GM23338 (cell line): ENCODE results near the gene DTNB. TPM values are rescaled to one million over a fixed set of nuclear protein-coding genes. Genes with fewer than 3 reads are reported as not detected.

Experiments
- ATAC-seq: fragments of 200-7000 bp; cut with Tn5 transposase; 3 replicates; pipeline ENCODE4 v1.9.1; 2020
- DNase-seq: peaks from one replicate; pipeline ENCODE4 v3.0.0-alpha.2; 2015; ENCODE audit warnings: low spot score
- H2AFZ ChIP-seq: fragments of 200-600 bp; sonication (generic); 2 replicates; pipeline ENCODE4 v1.8.0; 2016; ENCODE audit warnings: antibody characterized with exemption, mild to moderate bottlenecking, moderate library complexity
- H3F3A ChIP-seq: fragments of 200-600 bp; sonication (generic); replicated peaks from 2 replicates; pipeline ENCODE4 v1.8.0; 2017; ENCODE audit warnings: antibody characterized with exemption, mixed run types, low read depth
- H3K27ac ChIP-seq: fragments of 200-600 bp; sonication (generic); 2 replicates; pipeline ENCODE4 v1.6.1; 2016; ENCODE audit warnings: low read depth
- H3K27me3 ChIP-seq: fragments of 200-600 bp; sonication (generic); 2 replicates; pipeline ENCODE4 v1.8.0; 2016; ENCODE audit warnings: mild to moderate bottlenecking, mixed run types, moderate library complexity; ENCODE audit not compliant: insufficient read depth
- H3K36me3 ChIP-seq: fragments of 200-600 bp; sonication (generic); 2 replicates; pipeline ENCODE4 v1.8.0; 2016; ENCODE audit warnings: mild to moderate bottlenecking; ENCODE audit not compliant: insufficient read depth
- H3K4me1 ChIP-seq: fragments of 200-600 bp; sonication (generic); 2 replicates; pipeline ENCODE4 v1.8.0; 2016; ENCODE audit warnings: mild to moderate bottlenecking, moderate library complexity; ENCODE audit not compliant: insufficient read depth
- H3K4me2 ChIP-seq: fragments of 200-600 bp; sonication (generic); 2 replicates; pipeline ENCODE4 v1.7.1; 2017; ENCODE audit warnings: mixed run types
- H3K4me3 ChIP-seq: fragments of 200-600 bp; sonication (generic); 2 replicates; pipeline ENCODE4 v1.6.1; 2016; ENCODE audit warnings: mixed run types
- H3K79me2 ChIP-seq: fragments of 200-600 bp; sonication (generic); replicated peaks from 2 replicates; pipeline ENCODE4 v1.8.0; 2017; ENCODE audit warnings: mild to moderate bottlenecking; ENCODE audit not compliant: insufficient read depth
- H3K9me2 ChIP-seq: fragments of 200-600 bp; sonication (generic); 2 replicates; pipeline ENCODE4 v1.8.0; 2017; ENCODE audit not compliant: insufficient read depth
- H4K20me1 ChIP-seq: fragments of 200-600 bp; sonication (generic); replicated peaks from 2 replicates; pipeline ENCODE4 v1.8.0; 2017; ENCODE audit warnings: mild to moderate bottlenecking; ENCODE audit not compliant: insufficient read depth
- H3K27ac Mint-ChIP-seq: 2 replicates; pipeline ENCODE4 v1.8.0; 2020; ENCODE audit warnings: inconsistent platforms, mild to moderate bottlenecking, moderate library complexity, mixed read lengths
- H3K27me3 Mint-ChIP-seq: 3 replicates; pipeline ENCODE4 v1.8.0; 2022; ENCODE audit warnings: low read depth, mild to moderate bottlenecking, moderate library complexity, mixed read lengths, inconsistent platforms; ENCODE audit not compliant: insufficient read depth, poor library complexity
- H3K36me3 Mint-ChIP-seq: 3 replicates; pipeline ENCODE4 v1.8.0; 2021; ENCODE audit warnings: low read depth, mild to moderate bottlenecking, inconsistent platforms, moderate library complexity, mixed read lengths
- H3K4me1 Mint-ChIP-seq: 3 replicates; pipeline ENCODE4 v1.8.0; 2020; ENCODE audit warnings: mild to moderate bottlenecking, inconsistent platforms, mixed read lengths
- H3K4me3 Mint-ChIP-seq: 3 replicates; pipeline ENCODE4 v1.8.0; 2021; ENCODE audit warnings: moderate library complexity, mild to moderate bottlenecking, inconsistent platforms, mixed read lengths
- H3K9me3 Mint-ChIP-seq: 3 replicates; pipeline ENCODE4 v1.8.0; 2020; ENCODE audit warnings: moderate library complexity, mild to moderate bottlenecking, inconsistent platforms, mixed read lengths
- CREB1 ChIP-seq: fragments of 250-450 bp; sonication (Bioruptor Pico); IDR thresholded peaks from 2 replicates; pipeline ENCODE4 v1.5.0; 2020; ENCODE audit warnings: low read depth, mild to moderate bottlenecking, moderate library complexity
- EZH2 ChIP-seq: fragments of 200-600 bp; sonication (generic); IDR thresholded peaks from one replicate; pipeline ENCODE4 v1.8.0; 2017; ENCODE audit warnings: antibody characterized with exemption, mild to moderate bottlenecking, low read depth; ENCODE audit not compliant: unreplicated experiment
- EZH2phosphoT487 ChIP-seq: fragments of 200-600 bp; sonication (generic); IDR thresholded peaks from one replicate; pipeline ENCODE4 v1.8.1; 2018; ENCODE audit warnings: antibody characterized with exemption; ENCODE audit not compliant: unreplicated experiment
- JUNB ChIP-seq: IDR thresholded peaks from one replicate; pipeline ENCODE4 v1.6.1; 2016; ENCODE audit warnings: antibody characterized with exemption; ENCODE audit not compliant: unreplicated experiment
- NANOG ChIP-seq: IDR thresholded peaks from 2 replicates; pipeline ENCODE4 v1.6.1; 2016; ENCODE audit warnings: antibody characterized with exemption, borderline replicate concordance
- POLR2AphosphoS5 ChIP-seq: IDR thresholded peaks from 2 replicates; pipeline ENCODE4 v1.6.1; 2016; ENCODE audit warnings: antibody characterized with exemption, low read depth
- STAT1 ChIP-seq: IDR thresholded peaks from one replicate; pipeline ENCODE4 v1.6.1; 2016; ENCODE audit warnings: antibody characterized with exemption; ENCODE audit not compliant: unreplicated experiment
- ZNF114 ChIP-seq: fragments of 250-450 bp; sonication (Bioruptor Pico); IDR thresholded peaks from 2 replicates; pipeline ENCODE4 v1.5.0; 2020; ENCODE audit warnings: mild to moderate bottlenecking, moderate library complexity
- ZNF331 ChIP-seq: fragments of 250-450 bp; sonication (Bioruptor Pico); IDR thresholded peaks from 2 replicates; pipeline ENCODE4 v1.5.0; 2020; ENCODE audit warnings: low read depth, mild to moderate bottlenecking, moderate library complexity
- polyA plus RNA-seq: library from polyadenylated mRNA; unstranded; fragments of >200 nt; fragmentation: Nextera tagmentation; extraction: Ambion mirVana; gene quantifications from 2 replicates; pipeline ENCODE4 v1.2.1, GENCODE V29; 2016
- total RNA-seq: library from RNA; depleted of rRNA; stranded (reverse); fragments of >200 nt; shearing (Covaris generic); gene quantifications from 2 replicates; pipeline ENCODE4 v1.2.3, GENCODE V29; 2014
- TF ChIP-seq, protein P1 (sequence below): IDR thresholded peaks from one replicate; pipeline ENCODE4 v1.6.1; 2018; ENCODE audit warnings: antibody characterized with exemption; ENCODE audit not compliant: unreplicated experiment
- TF ChIP-seq, protein P2 (sequence below), 2 experiments: fragments of 200-600 bp in 1 of 2; sonication (generic) in 1 of 2; conservative IDR thresholded peaks; 2 replicates each; pipeline versions ENCODE4 v1.5.1 to v1.6.1; 2016 to 2017; ENCODE audit warnings: antibody characterized with exemption in 2 of 2, low read depth in 2 of 2, mild to moderate bottlenecking in 2 of 2, moderate library complexity in 1 of 2
- TF ChIP-seq, protein P3 (sequence below): fragments of 250-450 bp; sonication (Bioruptor Pico); IDR thresholded peaks from 2 replicates; pipeline ENCODE4 v1.5.0; 2020; ENCODE audit warnings: mild to moderate bottlenecking, moderate library complexity
- TF ChIP-seq, protein P4 (sequence below): IDR thresholded peaks from 2 replicates; pipeline ENCODE4 v1.6.1; 2016; ENCODE audit warnings: antibody characterized with exemption

DTNB gene
- total and polyA plus RNA-seq, 2 experiments from 2014 or later = 22.1 to 29.4 TPM

DNA sequence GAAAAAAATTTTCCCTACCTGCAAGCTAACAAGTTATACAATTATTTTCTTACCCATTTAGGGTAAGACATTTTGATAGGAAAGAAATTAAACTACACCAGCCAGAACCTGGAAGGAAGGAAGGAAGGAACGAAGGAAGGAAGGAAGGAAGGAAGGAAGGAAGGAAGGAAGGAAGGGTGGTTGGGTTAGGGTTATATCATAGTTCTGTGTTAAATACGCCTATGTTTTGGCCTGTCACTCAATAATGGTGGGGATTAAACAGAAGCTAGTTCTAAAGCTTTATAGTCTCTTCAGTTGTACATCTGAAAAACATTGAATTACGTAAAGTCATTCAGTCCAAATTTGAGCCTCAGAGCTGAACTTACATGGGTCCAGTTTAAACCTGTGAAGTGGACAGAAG, 256.7 kb downstream of the DTNB start:
- TF ChIP-seq CREB1 (CRISPR knock-in tag) = no peak
- no peak for TF ChIP-seq EZH2
- TF ChIP-seq, protein P1, sequence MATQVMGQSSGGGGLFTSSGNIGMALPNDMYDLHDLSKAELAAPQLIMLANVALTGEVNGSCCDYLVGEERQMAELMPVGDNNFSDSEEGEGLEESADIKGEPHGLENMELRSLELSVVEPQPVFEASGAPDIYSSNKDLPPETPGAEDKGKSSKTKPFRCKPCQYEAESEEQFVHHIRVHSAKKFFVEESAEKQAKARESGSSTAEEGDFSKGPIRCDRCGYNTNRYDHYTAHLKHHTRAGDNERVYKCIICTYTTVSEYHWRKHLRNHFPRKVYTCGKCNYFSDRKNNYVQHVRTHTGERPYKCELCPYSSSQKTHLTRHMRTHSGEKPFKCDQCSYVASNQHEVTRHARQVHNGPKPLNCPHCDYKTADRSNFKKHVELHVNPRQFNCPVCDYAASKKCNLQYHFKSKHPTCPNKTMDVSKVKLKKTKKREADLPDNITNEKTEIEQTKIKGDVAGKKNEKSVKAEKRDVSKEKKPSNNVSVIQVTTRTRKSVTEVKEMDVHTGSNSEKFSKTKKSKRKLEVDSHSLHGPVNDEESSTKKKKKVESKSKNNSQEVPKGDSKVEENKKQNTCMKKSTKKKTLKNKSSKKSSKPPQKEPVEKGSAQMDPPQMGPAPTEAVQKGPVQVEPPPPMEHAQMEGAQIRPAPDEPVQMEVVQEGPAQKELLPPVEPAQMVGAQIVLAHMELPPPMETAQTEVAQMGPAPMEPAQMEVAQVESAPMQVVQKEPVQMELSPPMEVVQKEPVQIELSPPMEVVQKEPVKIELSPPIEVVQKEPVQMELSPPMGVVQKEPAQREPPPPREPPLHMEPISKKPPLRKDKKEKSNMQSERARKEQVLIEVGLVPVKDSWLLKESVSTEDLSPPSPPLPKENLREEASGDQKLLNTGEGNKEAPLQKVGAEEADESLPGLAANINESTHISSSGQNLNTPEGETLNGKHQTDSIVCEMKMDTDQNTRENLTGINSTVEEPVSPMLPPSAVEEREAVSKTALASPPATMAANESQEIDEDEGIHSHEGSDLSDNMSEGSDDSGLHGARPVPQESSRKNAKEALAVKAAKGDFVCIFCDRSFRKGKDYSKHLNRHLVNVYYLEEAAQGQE = no peak
- no peak for TF ChIP-seq NANOG
- TF ChIP-seq ZNF331 (CRISPR knock-in tag) = no peak
- TF ChIP-seq, protein P2, sequence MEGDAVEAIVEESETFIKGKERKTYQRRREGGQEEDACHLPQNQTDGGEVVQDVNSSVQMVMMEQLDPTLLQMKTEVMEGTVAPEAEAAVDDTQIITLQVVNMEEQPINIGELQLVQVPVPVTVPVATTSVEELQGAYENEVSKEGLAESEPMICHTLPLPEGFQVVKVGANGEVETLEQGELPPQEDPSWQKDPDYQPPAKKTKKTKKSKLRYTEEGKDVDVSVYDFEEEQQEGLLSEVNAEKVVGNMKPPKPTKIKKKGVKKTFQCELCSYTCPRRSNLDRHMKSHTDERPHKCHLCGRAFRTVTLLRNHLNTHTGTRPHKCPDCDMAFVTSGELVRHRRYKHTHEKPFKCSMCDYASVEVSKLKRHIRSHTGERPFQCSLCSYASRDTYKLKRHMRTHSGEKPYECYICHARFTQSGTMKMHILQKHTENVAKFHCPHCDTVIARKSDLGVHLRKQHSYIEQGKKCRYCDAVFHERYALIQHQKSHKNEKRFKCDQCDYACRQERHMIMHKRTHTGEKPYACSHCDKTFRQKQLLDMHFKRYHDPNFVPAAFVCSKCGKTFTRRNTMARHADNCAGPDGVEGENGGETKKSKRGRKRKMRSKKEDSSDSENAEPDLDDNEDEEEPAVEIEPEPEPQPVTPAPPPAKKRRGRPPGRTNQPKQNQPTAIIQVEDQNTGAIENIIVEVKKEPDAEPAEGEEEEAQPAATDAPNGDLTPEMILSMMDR (conservative IDR thresholded peaks at IDR 0.05; ENCODE audit: low read depth in 2 of 2) = no peak
- TF ChIP-seq, protein P3, sequence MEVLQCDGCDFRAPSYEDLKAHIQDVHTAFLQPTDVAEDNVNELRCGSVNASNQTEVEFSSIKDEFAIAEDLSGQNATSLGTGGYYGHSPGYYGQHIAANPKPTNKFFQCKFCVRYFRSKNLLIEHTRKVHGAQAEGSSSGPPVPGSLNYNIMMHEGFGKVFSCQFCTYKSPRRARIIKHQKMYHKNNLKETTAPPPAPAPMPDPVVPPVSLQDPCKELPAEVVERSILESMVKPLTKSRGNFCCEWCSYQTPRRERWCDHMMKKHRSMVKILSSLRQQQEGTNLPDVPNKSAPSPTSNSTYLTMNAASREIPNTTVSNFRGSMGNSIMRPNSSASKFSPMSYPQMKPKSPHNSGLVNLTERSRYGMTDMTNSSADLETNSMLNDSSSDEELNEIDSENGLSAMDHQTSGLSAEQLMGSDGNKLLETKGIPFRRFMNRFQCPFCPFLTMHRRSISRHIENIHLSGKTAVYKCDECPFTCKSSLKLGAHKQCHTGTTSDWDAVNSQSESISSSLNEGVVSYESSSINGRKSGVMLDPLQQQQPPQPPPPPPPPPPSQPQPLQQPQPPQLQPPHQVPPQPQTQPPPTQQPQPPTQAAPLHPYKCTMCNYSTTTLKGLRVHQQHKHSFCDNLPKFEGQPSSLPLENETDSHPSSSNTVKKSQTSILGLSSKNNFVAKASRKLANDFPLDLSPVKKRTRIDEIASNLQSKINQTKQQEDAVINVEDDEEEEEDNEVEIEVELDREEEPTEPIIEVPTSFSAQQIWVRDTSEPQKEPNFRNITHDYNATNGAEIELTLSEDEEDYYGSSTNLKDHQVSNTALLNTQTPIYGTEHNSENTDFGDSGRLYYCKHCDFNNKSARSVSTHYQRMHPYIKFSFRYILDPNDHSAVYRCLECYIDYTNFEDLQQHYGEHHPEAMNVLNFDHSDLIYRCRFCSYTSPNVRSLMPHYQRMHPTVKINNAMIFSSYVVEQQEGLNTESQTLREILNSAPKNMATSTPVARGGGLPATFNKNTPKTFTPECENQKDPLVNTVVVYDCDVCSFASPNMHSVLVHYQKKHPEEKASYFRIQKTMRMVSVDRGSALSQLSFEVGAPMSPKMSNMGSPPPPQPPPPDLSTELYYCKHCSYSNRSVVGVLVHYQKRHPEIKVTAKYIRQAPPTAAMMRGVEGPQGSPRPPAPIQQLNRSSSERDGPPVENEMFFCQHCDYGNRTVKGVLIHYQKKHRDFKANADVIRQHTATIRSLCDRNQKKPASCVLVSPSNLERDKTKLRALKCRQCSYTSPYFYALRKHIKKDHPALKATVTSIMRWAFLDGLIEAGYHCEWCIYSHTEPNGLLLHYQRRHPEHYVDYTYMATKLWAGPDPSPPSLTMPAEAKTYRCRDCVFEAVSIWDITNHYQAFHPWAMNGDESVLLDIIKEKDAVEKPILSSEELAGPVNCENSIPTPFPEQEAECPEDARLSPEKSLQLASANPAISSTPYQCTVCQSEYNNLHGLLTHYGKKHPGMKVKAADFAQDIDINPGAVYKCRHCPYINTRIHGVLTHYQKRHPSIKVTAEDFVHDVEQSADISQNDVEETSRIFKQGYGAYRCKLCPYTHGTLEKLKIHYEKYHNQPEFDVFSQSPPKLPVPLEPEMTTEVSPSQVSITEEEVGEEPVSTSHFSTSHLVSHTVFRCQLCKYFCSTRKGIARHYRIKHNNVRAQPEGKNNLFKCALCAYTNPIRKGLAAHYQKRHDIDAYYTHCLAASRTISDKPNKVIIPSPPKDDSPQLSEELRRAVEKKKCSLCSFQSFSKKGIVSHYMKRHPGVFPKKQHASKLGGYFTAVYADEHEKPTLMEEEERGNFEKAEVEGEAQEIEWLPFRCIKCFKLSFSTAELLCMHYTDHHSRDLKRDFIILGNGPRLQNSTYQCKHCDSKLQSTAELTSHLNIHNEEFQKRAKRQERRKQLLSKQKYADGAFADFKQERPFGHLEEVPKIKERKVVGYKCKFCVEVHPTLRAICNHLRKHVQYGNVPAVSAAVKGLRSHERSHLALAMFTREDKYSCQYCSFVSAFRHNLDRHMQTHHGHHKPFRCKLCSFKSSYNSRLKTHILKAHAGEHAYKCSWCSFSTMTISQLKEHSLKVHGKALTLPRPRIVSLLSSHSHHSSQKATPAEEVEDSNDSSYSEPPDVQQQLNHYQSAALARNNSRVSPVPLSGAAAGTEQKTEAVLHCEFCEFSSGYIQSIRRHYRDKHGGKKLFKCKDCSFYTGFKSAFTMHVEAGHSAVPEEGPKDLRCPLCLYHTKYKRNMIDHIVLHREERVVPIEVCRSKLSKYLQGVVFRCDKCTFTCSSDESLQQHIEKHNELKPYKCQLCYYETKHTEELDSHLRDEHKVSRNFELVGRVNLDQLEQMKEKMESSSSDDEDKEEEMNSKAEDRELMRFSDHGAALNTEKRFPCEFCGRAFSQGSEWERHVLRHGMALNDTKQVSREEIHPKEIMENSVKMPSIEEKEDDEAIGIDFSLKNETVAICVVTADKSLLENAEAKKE (CRISPR knock-in tag) = no peak
- TF ChIP-seq, protein P4, sequence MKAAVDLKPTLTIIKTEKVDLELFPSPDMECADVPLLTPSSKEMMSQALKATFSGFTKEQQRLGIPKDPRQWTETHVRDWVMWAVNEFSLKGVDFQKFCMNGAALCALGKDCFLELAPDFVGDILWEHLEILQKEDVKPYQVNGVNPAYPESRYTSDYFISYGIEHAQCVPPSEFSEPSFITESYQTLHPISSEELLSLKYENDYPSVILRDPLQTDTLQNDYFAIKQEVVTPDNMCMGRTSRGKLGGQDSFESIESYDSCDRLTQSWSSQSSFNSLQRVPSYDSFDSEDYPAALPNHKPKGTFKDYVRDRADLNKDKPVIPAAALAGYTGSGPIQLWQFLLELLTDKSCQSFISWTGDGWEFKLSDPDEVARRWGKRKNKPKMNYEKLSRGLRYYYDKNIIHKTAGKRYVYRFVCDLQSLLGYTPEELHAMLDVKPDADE = no peak
- TF ChIP-seq EZH2phosphoT487 = no peak
- TF ChIP-seq JUNB = no peak
- no peak for TF ChIP-seq STAT1
- no peak for TF ChIP-seq ZNF114 (CRISPR knock-in tag)
- no peak for TF ChIP-seq POLR2AphosphoS5
- Histone ChIP-seq H3K9me2 (no peaks in the 10 kb centered on the region), H3K4me2 (no peak overlapping the region), H3K27ac (no peak overlapping the region), H3K27me3 (no peaks in the 10 kb centered on the region), H4K20me1 (no peaks in the 10 kb centered on the region), H3F3A (no peaks in the 10 kb centered on the region), H3K36me3 (no peaks in the 10 kb centered on the region; the same call in 1 of the 2 replicates), H3K4me1 (no peaks in the 10 kb centered on the region), H2AFZ (no peak overlapping the region), H3K79me2 (no peaks in the 10 kb centered on the region), H3K4me3 (no peak overlapping the region)
- H3K27ac Mint-ChIP-seq = no peak overlapping the region
- peaks cover 13% of the 10 kb centered on the region for H3K4me1 Mint-ChIP-seq
- no peak overlapping the region for H3K4me3 Mint-ChIP-seq
- DNase-seq (no peak), ATAC-seq (no peak)
- no peaks in the 10 kb centered on the region for H3K9me3 Mint-ChIP-seq
- peaks cover 17% of the 10 kb centered on the region for H3K36me3 Mint-ChIP-seq
- H3K27me3 Mint-ChIP-seq = peaks cover 2% of the 10 kb centered on the region
